Globus pallidus (tissue), 1 donor: ENCODE measurements around the gene MXD4.

Experiments used
- DNase-seq: peaks from one replicate; pipeline ENCODE4 v3.0.0-alpha.2; 2015; ENCODE audit warnings: low spot score

Gene MXD4

DNA sequence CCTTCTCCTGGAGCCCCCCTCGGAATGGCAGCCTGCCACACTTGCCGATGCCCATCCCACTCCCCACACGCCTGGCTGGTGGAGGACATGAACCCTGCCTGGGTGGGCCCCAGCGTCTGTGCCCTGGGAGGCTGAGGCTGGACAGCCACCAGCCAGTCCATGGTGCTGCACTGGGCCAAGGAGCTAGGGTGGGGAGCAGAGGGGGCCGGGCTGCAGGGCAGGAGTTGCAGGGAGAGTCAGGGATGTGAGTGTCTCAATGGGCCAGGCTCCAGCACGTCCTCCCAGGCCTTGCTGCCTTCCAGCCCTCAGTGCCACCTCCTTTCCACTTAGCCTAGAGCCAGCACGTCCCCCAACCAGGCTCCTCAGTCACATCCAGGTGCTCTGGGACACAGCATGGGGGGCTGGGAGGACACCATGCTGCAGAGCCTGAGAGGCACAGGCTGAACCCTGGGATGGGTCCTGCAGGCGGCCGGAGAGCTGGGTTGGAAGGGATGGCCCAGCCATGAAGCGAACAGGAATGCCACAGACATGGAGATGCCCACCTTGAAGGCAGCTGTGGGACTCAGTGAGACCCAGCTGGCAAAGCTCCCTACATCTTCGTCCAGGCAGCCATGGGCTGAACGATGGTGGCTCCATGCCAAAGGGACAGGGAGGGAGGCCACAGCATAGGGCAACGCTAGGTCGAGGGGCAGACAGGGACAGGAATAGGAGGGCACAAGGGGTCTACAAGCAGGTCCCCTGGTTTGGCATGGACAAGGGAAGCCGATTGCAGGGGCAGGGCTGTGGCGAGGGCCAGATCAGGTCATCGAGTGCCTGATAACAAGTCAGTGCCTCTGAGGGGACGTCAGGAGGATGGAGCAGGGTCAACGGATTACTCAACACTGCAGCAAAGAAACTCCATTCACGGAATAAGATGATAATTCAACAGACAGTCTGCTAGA, 30.1 kb upstream of the MXD4 start:
- no peak for DNase-seq

- no peak for DNase-seq
Observed at GRCh38 chr4:2290974-2291704, 29.2 kb upstream of the MXD4 start.

DNA sequence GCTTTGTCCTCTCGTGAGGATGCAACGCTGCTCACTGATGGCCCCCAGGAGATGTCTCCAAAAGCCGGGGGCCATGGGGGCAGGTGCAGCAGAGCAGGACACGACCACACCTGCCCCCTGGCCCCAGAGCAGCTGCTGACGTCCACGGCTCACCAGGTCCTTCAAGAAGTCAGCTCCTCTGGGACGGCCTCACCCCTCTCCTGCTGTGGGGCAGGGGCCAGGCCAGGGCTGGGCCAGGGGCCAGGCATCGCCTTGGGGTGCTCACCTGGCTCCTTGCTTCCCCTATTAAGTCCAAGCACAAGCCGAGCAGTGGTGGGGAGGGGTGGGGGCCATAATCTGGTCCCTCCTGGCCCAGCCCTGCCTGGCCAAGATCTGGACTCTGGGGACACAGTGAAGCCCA, 28.6 kb upstream of the MXD4 start:
- DNase-seq: no peak

DNA sequence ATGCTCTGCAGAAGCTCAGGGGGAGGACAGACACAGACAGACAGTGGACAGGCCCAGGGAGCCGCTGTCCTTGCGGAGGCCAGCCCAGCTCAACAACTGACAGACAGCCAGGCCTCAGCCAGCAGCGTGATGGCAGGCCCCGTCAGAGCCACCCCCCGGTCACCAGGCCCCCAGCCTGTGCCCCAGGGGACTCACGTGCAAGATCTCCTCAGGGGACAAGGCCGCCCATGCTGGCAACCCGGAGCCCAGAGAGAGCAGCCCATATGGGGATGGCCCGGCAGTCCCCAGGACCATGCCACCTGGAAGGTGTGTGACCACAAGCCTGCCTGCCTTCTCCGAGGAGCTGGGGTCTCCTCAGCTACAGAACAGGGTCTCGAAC, 28.0 kb upstream of the MXD4 start:
- DNase-seq: no peak

DNA sequence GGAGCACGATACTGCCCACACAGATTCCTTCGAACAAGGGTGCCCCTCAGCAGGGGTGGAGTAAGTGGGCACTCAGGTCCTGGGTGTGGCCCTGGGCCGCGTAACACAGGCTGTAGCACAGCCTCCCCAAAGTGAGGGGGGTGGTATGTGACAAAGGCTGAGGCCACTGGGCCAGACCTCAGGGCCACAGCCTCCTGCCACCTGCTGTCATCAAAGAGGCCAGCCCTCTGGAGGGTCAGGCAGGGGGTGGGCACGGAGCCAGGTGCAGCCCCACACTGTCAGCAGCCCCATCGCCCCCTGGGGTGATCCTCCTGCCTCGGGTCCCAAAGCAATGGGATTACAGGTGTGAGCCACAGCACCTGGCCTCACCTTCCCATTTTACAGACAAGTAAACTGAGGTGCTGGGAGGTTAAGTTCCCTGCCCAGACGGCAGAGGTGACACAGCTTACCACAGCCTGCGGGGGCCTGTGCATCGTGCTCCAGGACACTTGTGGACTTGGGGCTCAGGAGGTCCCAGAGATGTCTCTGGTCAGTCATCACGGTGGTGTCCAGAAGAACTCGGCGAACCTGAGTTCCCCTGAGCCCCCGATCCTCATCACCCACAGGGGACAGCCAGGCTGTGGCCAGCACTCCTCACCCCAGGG, 27.5 kb upstream of the MXD4 start:
- no peak for DNase-seq

GRCh38 chr4:2288051-2288541, 26.2 kb upstream of the MXD4 start:
- no peak for DNase-seq

GRCh38 chr4:2287594-2287915, 25.6 kb upstream of the MXD4 start:
- no peak for DNase-seq

- no peak for DNase-seq
Observed at GRCh38 chr4:2286904-2287593, 25.1 kb upstream of the MXD4 start.

- DNase-seq: no peak
Observed at GRCh38 chr4:2285613-2286381, 23.9 kb upstream of the MXD4 start.

DNA sequence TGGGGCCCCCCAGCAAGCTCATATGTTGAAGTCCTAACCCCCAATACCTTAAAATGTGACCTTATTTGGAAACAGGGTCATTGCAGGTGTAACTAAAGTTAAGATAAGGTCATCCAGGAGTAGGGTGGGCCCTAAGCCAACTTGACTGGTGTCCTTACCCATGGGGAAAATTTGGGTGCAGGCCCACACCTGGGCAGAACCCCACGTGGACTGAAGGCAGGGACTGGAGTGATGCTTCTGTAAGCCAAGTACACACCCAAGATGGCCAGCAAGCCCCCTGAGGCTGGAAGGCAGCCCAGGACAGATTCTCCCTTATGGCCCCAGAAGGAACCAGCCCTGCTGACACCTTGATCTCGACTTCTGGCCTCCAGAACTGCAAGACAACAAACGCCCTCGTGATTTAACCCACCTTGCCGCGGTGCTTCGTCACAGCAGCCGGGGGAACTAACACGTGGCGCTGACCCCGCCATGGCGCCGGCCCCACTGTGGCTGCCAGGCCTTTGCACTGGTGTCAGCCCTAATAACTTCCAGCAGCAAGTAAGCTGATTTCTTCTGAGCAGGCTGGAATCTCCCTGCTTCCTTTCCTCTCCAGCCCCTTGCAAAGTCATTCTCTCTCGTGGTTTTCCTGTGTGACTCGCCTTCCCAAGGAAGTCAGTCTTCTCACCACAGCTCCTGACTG, 23.2 kb upstream of the MXD4 start:
- no peak for DNase-seq

DNA sequence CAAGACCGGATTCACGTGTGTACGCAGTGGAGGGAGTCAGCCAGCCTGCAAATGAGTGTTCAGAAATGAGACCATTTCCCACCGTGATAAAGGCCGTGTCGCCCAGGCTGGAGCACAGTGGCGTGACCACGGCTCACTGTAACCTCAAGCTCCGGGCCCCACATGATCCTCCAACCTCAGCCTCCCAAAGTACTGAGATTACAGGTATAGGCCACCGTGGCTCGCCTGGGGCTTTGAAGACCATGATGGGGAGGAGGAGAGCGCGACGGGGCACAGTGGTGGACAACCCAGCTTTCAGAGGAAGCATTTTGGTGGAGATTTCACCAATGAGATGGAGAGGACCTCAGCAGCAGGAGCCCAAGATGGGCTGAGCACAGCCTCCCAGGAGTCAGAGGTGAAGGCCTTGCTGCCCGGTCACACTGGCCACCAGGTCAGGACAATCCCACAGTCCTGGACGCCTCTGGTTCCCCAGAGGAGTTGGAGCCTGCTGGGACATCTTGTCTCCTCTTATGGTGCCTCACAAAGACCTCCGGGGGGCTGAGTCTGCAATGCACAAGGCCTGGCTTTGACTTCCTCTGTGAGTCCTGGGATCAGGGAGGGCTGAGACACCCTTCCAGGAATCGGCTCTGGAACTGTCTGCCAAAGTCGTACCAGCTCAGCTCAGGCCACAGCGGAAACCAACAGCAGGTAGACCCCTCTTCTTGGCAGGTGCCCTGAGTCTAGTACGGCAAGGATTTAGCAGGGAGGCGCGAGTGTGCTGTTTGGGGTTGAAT, 22.4 kb upstream of the MXD4 start:
- no peak for DNase-seq

GRCh38 chr4:2283199-2283711, 21.3 kb upstream of the MXD4 start:
- DNase-seq: no peak

GRCh38 chr4:2281575-2282343, 19.9 kb upstream of the MXD4 start:
- DNase-seq: no peak

- DNase-seq: peak; percentile 58
Observed at GRCh38 chr4:2280531-2281300, 18.8 kb upstream of the MXD4 start.

GRCh38 chr4:2277956-2278355, 16.0 kb upstream of the MXD4 start:
- no peak for DNase-seq

GRCh38 chr4:2276581-2277325, 14.8 kb upstream of the MXD4 start:
- DNase-seq: no peak

- DNase-seq: no peak
Observed at GRCh38 chr4:2275546-2276251, 13.8 kb upstream of the MXD4 start.
